HEK293T (cell line): ENCODE measurements around the gene CAPN15.

Experiments
- CTCF ChIA-PET: fragments of 350-600 bp; formaldehyde crosslinking; extraction: SDS; loops from one replicate; lab custom pipeline; 2021; ENCODE audit warnings: antibody characterized with exemption, inconsistent platforms; lab: Yijun Ruan, JAX
- POLR2A ChIA-PET: fragments of 350-600 bp; formaldehyde crosslinking; extraction: SDS; loops from one replicate; lab custom pipeline; 2020; ENCODE audit warnings: antibody characterized with exemption, inconsistent platforms; lab: Yijun Ruan, JAX
- DNase-seq: peaks from one replicate; pipeline ENCODE4 v3.0.0; 2012; ENCODE audit warnings: mixed read lengths; ENCODE audit errors: extremely low spot score
- ARNT ChIP-seq: fragments of 450-650 bp; IDR thresholded peaks from 2 replicates; pipeline ENCODE4 v1.6.1; 2017; ENCODE audit warnings: mild to moderate bottlenecking
- BHLHE40 ChIP-seq: fragments of 450-650 bp; IDR thresholded peaks from 2 replicates; pipeline ENCODE4 v1.6.1; 2016; ENCODE audit warnings: mild to moderate bottlenecking, moderate library complexity, borderline replicate concordance
- CTBP1 ChIP-seq: fragments of 450-650 bp; IDR thresholded peaks from 2 replicates; pipeline ENCODE4 v1.6.1; 2016; ENCODE audit warnings: borderline replicate concordance
- ELF4 ChIP-seq: fragments of 450-650 bp; IDR thresholded peaks from 2 replicates; pipeline ENCODE4 v1.6.1; 2017; ENCODE audit warnings: antibody characterized with exemption
- FOXA1 ChIP-seq: fragments of 450-650 bp; IDR thresholded peaks from 2 replicates; pipeline ENCODE4 v1.6.1; 2016; ENCODE audit warnings: mild to moderate bottlenecking
- FOXK2 ChIP-seq: fragments of 450-650 bp; IDR thresholded peaks from 2 replicates; pipeline ENCODE4 v1.6.1; 2016; ENCODE audit warnings: mild to moderate bottlenecking
- FOXM1 ChIP-seq: fragments of 450-650 bp; IDR thresholded peaks from 2 replicates; pipeline ENCODE4 v1.6.1; 2017; ENCODE audit warnings: mild to moderate bottlenecking, borderline replicate concordance
- HDGF ChIP-seq: fragments of 450-650 bp; IDR thresholded peaks from 2 replicates; pipeline ENCODE4 v1.6.1; 2017; ENCODE audit warnings: antibody characterized with exemption, borderline replicate concordance
- L3MBTL2 ChIP-seq: fragments of 450-650 bp; conservative IDR thresholded peaks from 2 replicates; pipeline ENCODE4 v1.6.1; 2016; ENCODE audit warnings: mild to moderate bottlenecking
- LEF1 ChIP-seq: fragments of 450-650 bp; IDR thresholded peaks from 2 replicates; pipeline ENCODE4 v1.6.1; 2017; ENCODE audit warnings: mild to moderate bottlenecking, borderline replicate concordance
- NFRKB ChIP-seq: fragments of 450-650 bp; IDR thresholded peaks from 2 replicates; pipeline ENCODE4 v1.6.1; 2016; ENCODE audit warnings: mild to moderate bottlenecking, moderate library complexity
- PKNOX1 ChIP-seq: fragments of 450-650 bp; IDR thresholded peaks from 2 replicates; pipeline ENCODE4 v1.6.1; 2016
- SP1 ChIP-seq: fragments of 450-650 bp; IDR thresholded peaks from 2 replicates; pipeline ENCODE4 v1.6.1; 2017
- SUZ12 ChIP-seq: fragments of 450-650 bp; IDR thresholded peaks from 2 replicates; pipeline ENCODE4 v1.6.1; 2016; ENCODE audit warnings: mild to moderate bottlenecking
- TARDBP ChIP-seq: fragments of 450-650 bp; IDR thresholded peaks from 2 replicates; pipeline ENCODE4 v1.6.1; 2016
- ZNF384 ChIP-seq: fragments of 450-650 bp; IDR thresholded peaks from 2 replicates; pipeline ENCODE4 v1.6.1; 2016

CAPN15 gene

DNA sequence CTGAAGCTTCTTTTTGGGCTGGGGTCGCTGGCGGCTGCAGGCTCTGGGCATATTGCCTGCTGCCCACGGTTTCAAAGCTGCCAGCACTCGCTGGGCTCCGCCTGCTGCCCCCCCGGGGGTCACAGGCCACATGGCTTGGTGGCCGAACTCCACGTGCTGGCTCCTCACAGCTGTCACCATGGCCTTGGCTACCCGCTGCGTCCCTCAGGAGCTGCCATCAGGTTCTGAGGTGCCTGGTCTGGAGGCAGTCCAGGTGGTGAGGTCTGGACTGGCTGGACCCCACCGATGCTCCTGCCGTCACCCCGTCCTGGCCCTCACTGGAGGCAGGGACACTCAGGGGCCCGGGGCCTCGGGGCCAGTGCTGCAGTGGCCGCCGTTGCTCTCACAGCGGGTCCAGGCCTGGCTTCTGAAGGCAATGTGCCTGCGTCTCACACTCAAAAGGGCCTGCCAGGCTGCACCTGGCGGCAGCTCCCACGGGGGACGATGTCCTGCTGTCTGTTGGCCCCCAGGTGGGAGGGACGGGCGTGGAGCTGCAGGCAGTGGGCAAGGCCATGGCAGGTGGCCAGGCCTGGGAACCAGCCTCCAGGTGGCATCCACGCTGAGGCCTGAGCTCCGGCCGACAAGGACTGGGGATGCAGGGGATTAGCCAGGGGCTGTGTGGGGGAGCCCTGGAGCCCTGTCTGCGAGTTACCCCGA is 13.3 kb downstream of the CAPN15 start:
- DNase-seq: no peak
- TF ChIP-seq FOXA1 (no peak), CTBP1 (no peak), SP1 (no peak), SUZ12 (no peak), HDGF (no peak), ZNF384 (no peak), TARDBP (no peak), FOXM1 (no peak), L3MBTL2 (no peak)
- ChIA-PET CTCF (no interaction called here), POLR2A (interaction anchor here (1.6 kb wide), 1 partner anchor 14 kb away, joined by 5 read pairs; the partner anchor contains the start of gene CAPN15)

DNA sequence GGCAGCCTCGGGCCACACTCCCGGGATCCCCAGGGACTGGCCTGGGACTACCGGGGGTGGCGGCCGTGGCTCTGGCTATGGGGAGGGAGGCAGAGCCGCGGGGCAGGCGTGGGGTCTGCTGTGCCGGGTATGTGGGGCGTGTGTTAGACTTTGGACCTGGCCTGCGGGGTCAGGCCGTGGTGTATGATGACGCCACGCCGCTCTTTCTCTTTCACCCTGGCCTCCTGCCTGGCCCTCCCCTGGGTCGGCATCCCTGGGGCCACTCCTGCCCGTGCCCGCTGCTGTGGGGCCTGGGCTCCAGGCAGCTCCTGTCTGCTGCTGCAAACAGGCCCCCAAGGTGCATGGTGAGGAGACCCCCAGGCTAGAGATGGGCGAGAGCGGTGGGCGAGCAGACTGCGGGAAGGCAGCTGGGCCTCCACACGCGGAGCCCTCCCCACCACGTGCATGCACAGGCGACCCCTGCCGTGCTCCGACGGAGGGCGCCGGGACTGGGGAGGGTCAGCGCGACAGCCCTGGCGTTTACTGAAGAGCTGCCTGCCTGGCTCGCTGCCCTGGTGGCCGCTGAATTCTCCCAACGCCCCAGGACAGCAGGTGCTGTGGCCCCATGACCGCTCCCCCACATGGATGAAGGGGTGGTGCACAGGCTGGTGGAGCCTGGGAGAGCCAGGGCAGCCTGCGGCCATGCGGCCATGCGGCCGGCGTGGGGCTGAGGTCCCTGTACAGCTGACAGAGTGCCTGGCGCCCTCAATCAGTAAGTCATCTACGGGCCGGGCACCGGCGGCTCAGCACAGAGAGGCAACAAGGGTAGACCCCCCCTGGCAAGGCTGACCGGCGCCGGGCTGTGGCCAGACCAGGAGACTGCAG is 16.0 kb downstream of the CAPN15 start:
- no peak for DNase-seq
- TF ChIP-seq SUZ12 (no peak), ARNT (no peak), ZNF384 (no peak), FOXK2 (no peak), CTBP1 (no peak), BHLHE40 (no peak), FOXA1 (no peak), NFRKB (no peak), PKNOX1 (no peak), SP1 (no peak), LEF1 (no peak), HDGF (no peak), ELF4 (no peak), TARDBP (no peak), L3MBTL2 (no peak)
- POLR2A ChIA-PET: no interaction called here
- CTCF ChIA-PET: interaction anchor here (1.1 kb wide), 1 partner anchor 27 kb away, joined by 3 read pairs; no protein-coding TSS in a partner anchor

DNA sequence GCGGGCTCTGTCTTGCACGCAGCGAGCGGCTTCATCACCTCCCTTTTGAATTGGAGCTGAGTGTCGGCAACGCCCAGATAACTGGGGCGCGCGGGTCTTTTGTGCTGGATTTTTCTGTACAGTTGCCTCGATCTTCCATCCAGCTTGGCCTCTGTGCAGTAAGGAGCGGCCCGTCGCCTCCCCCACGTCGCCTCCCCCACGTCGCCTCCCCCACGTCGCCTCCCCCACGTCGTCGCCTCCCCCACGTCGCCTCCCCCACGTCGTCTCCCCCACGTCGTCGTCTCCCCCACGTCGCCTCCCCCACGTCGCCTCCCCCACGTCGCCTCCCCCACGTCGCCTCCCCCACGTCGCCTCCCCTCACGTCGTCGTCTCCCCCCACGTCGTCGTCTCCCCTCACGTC is 17.0 kb downstream of the CAPN15 start:
- no peak for DNase-seq
- TF ChIP-seq SUZ12 (no peak), FOXM1 (no peak), SP1 (no peak), FOXA1 (no peak), PKNOX1 (no peak), ARNT (no peak), LEF1 (no peak), HDGF (no peak), BHLHE40 (no peak), ZNF384 (no peak), TARDBP (no peak), L3MBTL2 (no peak), CTBP1 (no peak), ELF4 (no peak), FOXK2 (no peak)
- POLR2A ChIA-PET: no interaction called here
- CTCF ChIA-PET: no interaction called here

GRCh38 chr16:546909-547770 is 19.6 kb downstream of the CAPN15 start:
- ChIA-PET POLR2A (no interaction called here), CTCF (no interaction called here)
- DNase-seq: peak; percentile 66
- TF ChIP-seq CTBP1 (no peak), LEF1 (no peak), SUZ12 (no peak), ELF4 (no peak), ARNT (no peak), FOXA1 (no peak), FOXM1 (no peak), ZNF384 (no peak), BHLHE40 (no peak), TARDBP (no peak)

DNA sequence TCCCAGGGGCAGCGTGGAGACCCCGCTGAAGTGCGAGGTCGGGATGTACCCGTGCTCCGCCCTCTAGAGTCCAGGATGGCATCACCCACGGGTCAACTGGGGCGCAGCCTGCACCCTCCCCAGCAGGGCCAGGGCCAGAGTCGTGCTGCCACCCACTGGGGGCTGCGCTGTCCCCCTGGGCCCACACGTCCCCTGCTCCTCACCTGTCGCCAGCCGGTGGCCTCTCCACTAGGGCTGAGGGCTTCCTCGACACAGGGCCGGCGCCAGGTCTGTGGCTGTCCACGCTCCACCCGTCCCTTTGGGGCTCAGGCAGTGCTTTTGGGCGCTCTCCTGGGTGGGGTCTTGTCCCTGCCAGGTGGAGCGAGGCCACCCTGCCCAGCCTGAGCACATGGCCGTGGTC is 21.1 kb downstream of the CAPN15 start:
- TF ChIP-seq LEF1 (no peak), NFRKB (no peak), ZNF384 (no peak), ELF4 (no peak), TARDBP (no peak), HDGF (no peak), BHLHE40 (no peak), FOXK2 (no peak), SP1 (no peak), CTBP1 (no peak), SUZ12 (no peak), FOXA1 (no peak), FOXM1 (no peak), ARNT (no peak), L3MBTL2 (no peak), PKNOX1 (no peak)
- DNase-seq: no peak
- POLR2A ChIA-PET: no interaction called here
- CTCF ChIA-PET: no interaction called here
